Mesendoderm (in vitro differentiated cells): ENCODE data around the gene CABP4.

Source experiments
- DNase-seq: peaks from one replicate; pipeline ENCODE4 v3.0.0; 2013
- H2AK5ac ChIP-seq: 2 replicates; pipeline ENCODE4 v1.6.1; 2013; ENCODE audit warnings: low read length, inconsistent platforms
- H2BK120ac ChIP-seq: 2 replicates; pipeline ENCODE4 v1.6.1; 2013; ENCODE audit warnings: low read depth, mild to moderate bottlenecking, low read length, moderate library complexity, mixed read lengths
- H2BK15ac ChIP-seq: replicated peaks from 2 replicates; pipeline ENCODE4 v1.6.1; 2013; ENCODE audit warnings: low read depth, mild to moderate bottlenecking, moderate library complexity
- H2BK5ac ChIP-seq: 2 replicates; pipeline ENCODE4 v1.6.1; 2013; ENCODE audit warnings: low read length, inconsistent platforms
- H3K18ac ChIP-seq: 2 replicates; pipeline ENCODE4 v1.6.1; 2013; ENCODE audit warnings: mild to moderate bottlenecking, low read length, mixed read lengths
- H3K23ac ChIP-seq: one replicate; pipeline ENCODE4 v1.6.1; 2013; ENCODE audit warnings: low read length
- H3K27ac ChIP-seq: 2 replicates; pipeline ENCODE4 v1.5.1; 2013; ENCODE audit warnings: low read depth, mild to moderate bottlenecking, inconsistent platforms, low read length, moderate library complexity
- H3K27me3 ChIP-seq: 2 replicates; pipeline ENCODE4 v1.6.1; 2013; ENCODE audit warnings: low read length, control low read depth, mild to moderate bottlenecking, inconsistent platforms; ENCODE audit not compliant: insufficient read depth, poor library complexity
- H3K36me3 ChIP-seq: 2 replicates; pipeline ENCODE4 v1.6.1; 2013; ENCODE audit warnings: low read length, inconsistent platforms; ENCODE audit not compliant: control insufficient read depth, insufficient read depth
- H3K4ac ChIP-seq: one replicate; pipeline ENCODE4 v1.6.1; 2013; ENCODE audit warnings: low read depth, mild to moderate bottlenecking, low read length, moderate library complexity
- H3K4me1 ChIP-seq: 2 replicates; pipeline ENCODE4 v1.6.1; 2013; ENCODE audit warnings: low read depth, low read length, inconsistent platforms; ENCODE audit not compliant: control insufficient read depth
- H3K4me2 ChIP-seq: 2 replicates; pipeline ENCODE4 v1.6.1; 2013; ENCODE audit warnings: low read length
- H3K4me3 ChIP-seq: 2 replicates; pipeline ENCODE4 v1.5.1; 2013; ENCODE audit warnings: mild to moderate bottlenecking, low read length
- H3K56ac ChIP-seq: one replicate; pipeline ENCODE4 v1.6.1; 2013; ENCODE audit warnings: low read length
- H3K79me1 ChIP-seq: 2 replicates; pipeline ENCODE4 v1.6.1; 2013; ENCODE audit warnings: low read length, inconsistent platforms
- H3K79me2 ChIP-seq: 2 replicates; pipeline ENCODE4 v1.6.1; 2013; ENCODE audit warnings: mild to moderate bottlenecking, low read length; ENCODE audit not compliant: control insufficient read depth, insufficient read depth
- H3K9ac ChIP-seq: 2 replicates; pipeline ENCODE4 v1.6.1; 2013; ENCODE audit warnings: low read length, inconsistent platforms
- H4K5ac ChIP-seq: one replicate; pipeline ENCODE4 v1.6.1; 2013; ENCODE audit warnings: low read length
- H4K8ac ChIP-seq: one replicate; pipeline ENCODE4 v1.6.1; 2013; ENCODE audit warnings: low read depth, mild to moderate bottlenecking, control low read depth, low read length, moderate library complexity
- WGBS: extraction: QIAGEN DNeasy Blood & Tissue Kit; methylation state at CpG from one replicate; pipeline ENCODE4 v1.1.7; 2013; ENCODE audit warnings: low lambda C conversion rate, missing lambda C conversion rate; ENCODE audit not compliant: insufficient coverage; ENCODE audit errors: extremely low coverage; 5-methylcytosine and 5-hydroxymethylcytosine counted together

The CABP4 gene

DNA sequence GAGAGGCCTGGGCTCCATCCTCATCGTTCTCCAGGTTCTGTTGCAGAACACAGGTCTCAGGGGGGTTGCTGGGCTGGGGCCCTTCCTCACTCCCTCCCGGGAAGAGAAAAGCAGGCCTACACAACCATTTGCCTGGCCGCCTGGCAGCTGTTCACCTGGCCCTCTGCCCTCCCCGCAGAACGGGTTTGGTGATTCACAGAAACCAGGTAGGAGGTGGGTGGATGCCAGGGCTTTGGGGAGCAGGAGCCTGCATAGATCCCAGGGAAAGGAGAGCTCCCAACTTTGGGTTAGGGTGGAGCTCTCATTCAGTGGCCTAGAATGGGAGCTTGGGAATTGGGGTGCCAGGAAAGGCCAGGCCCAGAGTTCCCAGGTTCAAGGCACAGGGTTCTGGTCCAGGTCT, 12.9 kb downstream of the CABP4 start:
- Histone ChIP-seq H3K23ac (peak overlapping the region; percentile 66), H3K27me3 (no peaks in the 10 kb centered on the region), H2AK5ac (no peak overlapping the region), H2BK120ac (peak overlapping the region; percentile 5), H3K18ac (no peak overlapping the region), H3K4me1 (peaks cover 3% of the 10 kb centered on the region), H3K9ac (peak overlapping the region; percentile 91), H3K56ac (peak overlapping the region; percentile 96), H3K4me2 (peak overlapping the region; percentile 92), H3K4me3 (no peak overlapping the region), H3K36me3 (no peaks in the 10 kb centered on the region), H4K5ac (no peak overlapping the region), H4K8ac (no peak overlapping the region), H3K27ac (no peak overlapping the region), H3K79me2 (no peaks in the 10 kb centered on the region), H2BK5ac (no peak overlapping the region), H3K4ac (no peak overlapping the region), H2BK15ac (no peak overlapping the region), H3K79me1 (peaks cover 2% of the 10 kb centered on the region)
- WGBS: no CpG with 5 or more reads among the region's 5 CpGs
- DNase-seq: no peak

DNA sequence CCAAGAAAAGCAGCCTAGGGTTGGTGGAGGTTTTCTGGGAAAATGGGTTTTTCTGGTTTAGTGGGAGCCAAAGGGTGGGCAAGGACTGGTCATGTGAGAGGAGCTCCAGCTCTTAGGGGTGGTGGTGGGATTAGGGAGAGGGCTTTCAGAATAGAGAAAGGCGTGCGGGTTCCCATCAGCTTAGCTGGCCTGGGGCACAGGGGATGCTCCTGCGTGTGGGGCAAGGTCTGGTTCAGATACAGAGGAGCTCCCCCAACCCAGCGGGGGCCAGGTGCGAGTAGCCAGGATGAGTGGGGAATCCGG, 13.3 kb downstream of the CABP4 start:
- H2BK5ac ChIP-seq: no peak overlapping the region
- peak overlapping the region; percentile 92 for H3K4ac ChIP-seq
- H3K18ac ChIP-seq: peak overlapping the region; percentile 77
- H3K4me1 ChIP-seq: peaks cover 3% of the 10 kb centered on the region
- H3K36me3 ChIP-seq: no peaks in the 10 kb centered on the region
- no peak overlapping the region for H4K8ac ChIP-seq
- no peak overlapping the region for H3K23ac ChIP-seq
- WGBS: no CpG with 5 or more reads among the region's 6 CpGs
- no peaks in the 10 kb centered on the region for H3K27me3 ChIP-seq
- H3K4me3 ChIP-seq: peak overlapping the region; percentile 83
- H2BK15ac ChIP-seq: no peak overlapping the region
- peak overlapping the region; percentile 24 for H2AK5ac ChIP-seq
- DNase-seq: no peak
- H3K79me2 ChIP-seq: no peaks in the 10 kb centered on the region
- H3K79me1 ChIP-seq: peaks cover 2% of the 10 kb centered on the region
- peak overlapping the region; percentile 92 for H3K4me2 ChIP-seq
- H2BK120ac ChIP-seq: peak overlapping the region; percentile 5
- H3K9ac ChIP-seq: peak overlapping the region; percentile 91
- H3K27ac ChIP-seq: no peak overlapping the region
- H3K56ac ChIP-seq: peak overlapping the region; percentile 96
- no peak overlapping the region for H4K5ac ChIP-seq

DNA sequence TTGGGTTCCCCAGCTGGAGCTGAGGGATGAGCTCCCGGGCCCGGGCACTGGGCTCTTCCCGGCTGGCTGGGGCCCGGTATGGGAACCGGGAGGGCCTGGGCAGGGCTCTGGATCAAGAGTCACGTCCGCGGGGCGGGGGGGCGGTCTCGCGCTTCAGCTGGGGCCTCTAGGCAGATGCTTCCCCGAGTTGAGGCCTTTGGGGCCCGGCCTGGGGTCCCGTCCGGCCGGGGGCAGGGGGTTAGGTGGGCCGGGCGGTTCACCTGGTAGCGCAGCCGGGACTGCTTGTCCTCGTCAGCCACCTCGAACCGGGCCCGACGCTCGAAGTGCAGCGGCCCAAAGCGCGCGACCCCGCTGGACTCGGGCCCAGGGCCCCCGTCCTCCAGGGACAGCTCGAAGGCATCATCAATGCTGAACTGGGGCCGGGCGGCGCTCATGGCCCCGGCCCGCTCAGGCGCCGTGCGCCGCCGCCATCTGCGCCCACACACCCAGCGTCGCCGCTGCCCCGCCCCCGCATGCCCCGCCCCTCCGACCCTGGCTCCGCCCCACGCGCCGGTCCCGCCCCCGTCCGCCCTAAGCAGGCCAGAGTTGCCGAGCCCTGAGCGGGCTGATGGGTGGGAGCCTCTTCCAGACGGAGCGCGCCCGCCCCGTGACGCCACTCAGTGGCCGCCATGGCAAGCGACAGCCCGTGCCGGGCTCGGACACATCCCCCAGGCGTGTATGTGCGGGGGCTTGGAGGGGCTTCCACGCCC, 13.8 kb downstream of the CABP4 start, which contains the start of gene TMEM134:
Gene TMEM134 (minus strand): TSS at position 493 of the 749 bp plus-strand sequence. CDS start 59 bp downstream, at position 434.
- H3K23ac ChIP-seq: no peak within 1 kb of the TSS
- H3K9ac ChIP-seq: peak within 1 kb of the TSS; percentile 91
- peak within 1 kb of the TSS; percentile 24 for H2AK5ac ChIP-seq
- H3K4ac ChIP-seq: peak within 1 kb of the TSS; percentile 93
- H3K56ac ChIP-seq: peak within 1 kb of the TSS; percentile 96
- H2BK15ac ChIP-seq: no peak within 1 kb of the TSS
- peak within 1 kb of the TSS; percentile 98 for H4K5ac ChIP-seq
- DNase-seq: peak; percentile 95
- H4K8ac ChIP-seq: peak within 1 kb of the TSS; percentile 94
- H3K4me2 ChIP-seq: peak within 1 kb of the TSS; percentile 92
- no peaks in the 10 kb centered on the region for H3K79me2 ChIP-seq
- H2BK120ac ChIP-seq: peak within 1 kb of the TSS; percentile 5
- H3K27ac ChIP-seq: no peak within 1 kb of the TSS
- H3K27me3 ChIP-seq: no peaks in the 10 kb centered on the region
- no peak within 1 kb of the TSS for H2BK5ac ChIP-seq
- H3K4me1 ChIP-seq: peaks cover 3% of the 10 kb centered on the region
- no CpG with 5 or more reads among the region's 76 CpGs for WGBS
- H3K18ac ChIP-seq: peak within 1 kb of the TSS; percentile 77
- peaks cover 2% of the 10 kb centered on the region for H3K79me1 ChIP-seq
- H3K36me3 ChIP-seq: no peaks in the 10 kb centered on the region
- H3K4me3 ChIP-seq: peak within 1 kb of the TSS; percentile 83

DNA sequence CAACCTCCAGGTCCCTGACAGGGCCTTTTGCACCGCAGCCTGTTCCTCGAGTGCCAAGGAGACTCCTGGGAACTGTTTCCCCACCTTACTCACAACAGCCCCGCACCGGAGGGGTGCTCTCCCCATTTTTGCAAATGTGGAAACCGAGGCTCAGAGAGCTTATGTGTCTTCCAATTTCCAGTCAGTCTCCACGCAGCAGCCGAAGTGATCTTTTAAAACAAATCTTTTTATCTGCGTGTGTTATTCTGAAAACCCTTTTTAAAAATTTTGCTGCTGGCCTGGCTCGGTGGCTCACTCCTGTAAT, 14.3 kb downstream of the CABP4 start:
- Histone ChIP-seq H4K5ac (peak overlapping the region; percentile 98), H3K4me3 (peak overlapping the region; percentile 50), H3K79me1 (peaks cover 2% of the 10 kb centered on the region), H3K4me1 (peaks cover 3% of the 10 kb centered on the region), H3K36me3 (no peaks in the 10 kb centered on the region), H3K79me2 (no peaks in the 10 kb centered on the region), H4K8ac (peak overlapping the region; percentile 94), H2BK15ac (no peak overlapping the region), H2AK5ac (no peak overlapping the region), H2BK120ac (no peak overlapping the region), H3K4ac (peak overlapping the region; percentile 93), H2BK5ac (no peak overlapping the region), H3K27ac (no peak overlapping the region), H3K4me2 (peak overlapping the region; percentile 91), H3K23ac (no peak overlapping the region), H3K18ac (peak overlapping the region; percentile 65), H3K9ac (peak overlapping the region; percentile 86), H3K27me3 (no peaks in the 10 kb centered on the region), H3K56ac (peak overlapping the region; percentile 93)
- WGBS: no CpG with 5 or more reads among the region's 9 CpGs
- DNase-seq: no peak

DNA sequence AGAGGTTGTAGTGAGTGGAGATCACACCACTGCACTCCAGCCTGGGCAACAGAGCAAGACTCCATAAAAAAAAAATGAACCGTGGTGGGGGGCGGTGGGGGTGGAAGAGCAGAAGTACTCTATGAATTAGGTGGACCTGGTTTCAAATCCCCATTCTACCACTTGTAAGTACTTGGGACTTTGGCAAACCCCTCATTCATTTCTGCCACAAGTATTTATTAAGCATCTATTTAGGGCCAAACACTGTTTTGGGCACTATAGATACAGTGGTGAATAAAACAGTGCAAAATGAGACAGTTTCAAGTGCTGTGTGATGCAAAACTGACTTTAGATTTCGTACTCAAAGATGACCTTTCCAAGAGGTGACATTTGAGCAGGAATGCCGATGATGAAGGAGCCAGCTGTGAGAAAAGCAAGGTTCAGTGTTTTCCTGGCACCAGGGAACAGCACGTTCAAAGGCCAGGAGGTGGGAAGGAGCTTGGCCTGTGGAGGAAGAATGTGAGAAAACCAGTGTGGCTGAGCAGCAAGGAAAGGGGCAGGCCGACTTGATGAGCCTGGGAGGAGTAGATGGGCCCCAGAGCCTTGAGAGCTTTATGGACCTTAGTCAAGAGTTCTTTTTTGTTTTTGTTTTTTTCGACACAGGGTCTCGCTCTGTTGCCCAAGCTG, 15.3 kb downstream of the CABP4 start:
- Histone ChIP-seq H4K8ac (no peak overlapping the region), H3K18ac (no peak overlapping the region), H3K4me1 (peaks cover 3% of the 10 kb centered on the region), H3K56ac (no peak overlapping the region), H3K27ac (no peak overlapping the region), H3K4me2 (no peak overlapping the region), H3K23ac (no peak overlapping the region), H3K79me2 (no peaks in the 10 kb centered on the region), H3K4ac (no peak overlapping the region), H3K9ac (no peak overlapping the region), H3K4me3 (no peak overlapping the region), H2BK120ac (no peak overlapping the region), H2AK5ac (no peak overlapping the region), H4K5ac (no peak overlapping the region), H3K27me3 (no peaks in the 10 kb centered on the region), H3K79me1 (peaks cover 2% of the 10 kb centered on the region), H3K36me3 (no peaks in the 10 kb centered on the region), H2BK5ac (no peak overlapping the region), H2BK15ac (no peak overlapping the region)
- no peak for DNase-seq
- WGBS: no CpG with 5 or more reads among the region's 8 CpGs
